HG02884 (cell line): Measurements from ENCODE around the gene PICALM.
A peak's percentile ranks its signal among the peaks of the same experiment; 100 is the strongest.
"Not testable (repeated sequence)": the region's sequence is repeated elsewhere in the genome, so short reads cannot be mapped to it uniquely, and the experiment has no call there.

Source experiments
- ATAC-seq: cut with Tn5 transposase; IDR thresholded peaks from one replicate; pipeline ENCODE4 v1.9.1; 2021; ENCODE audit warnings: mild to moderate bottlenecking, moderate library complexity; ENCODE audit not compliant: unreplicated experiment

PICALM gene

DNA sequence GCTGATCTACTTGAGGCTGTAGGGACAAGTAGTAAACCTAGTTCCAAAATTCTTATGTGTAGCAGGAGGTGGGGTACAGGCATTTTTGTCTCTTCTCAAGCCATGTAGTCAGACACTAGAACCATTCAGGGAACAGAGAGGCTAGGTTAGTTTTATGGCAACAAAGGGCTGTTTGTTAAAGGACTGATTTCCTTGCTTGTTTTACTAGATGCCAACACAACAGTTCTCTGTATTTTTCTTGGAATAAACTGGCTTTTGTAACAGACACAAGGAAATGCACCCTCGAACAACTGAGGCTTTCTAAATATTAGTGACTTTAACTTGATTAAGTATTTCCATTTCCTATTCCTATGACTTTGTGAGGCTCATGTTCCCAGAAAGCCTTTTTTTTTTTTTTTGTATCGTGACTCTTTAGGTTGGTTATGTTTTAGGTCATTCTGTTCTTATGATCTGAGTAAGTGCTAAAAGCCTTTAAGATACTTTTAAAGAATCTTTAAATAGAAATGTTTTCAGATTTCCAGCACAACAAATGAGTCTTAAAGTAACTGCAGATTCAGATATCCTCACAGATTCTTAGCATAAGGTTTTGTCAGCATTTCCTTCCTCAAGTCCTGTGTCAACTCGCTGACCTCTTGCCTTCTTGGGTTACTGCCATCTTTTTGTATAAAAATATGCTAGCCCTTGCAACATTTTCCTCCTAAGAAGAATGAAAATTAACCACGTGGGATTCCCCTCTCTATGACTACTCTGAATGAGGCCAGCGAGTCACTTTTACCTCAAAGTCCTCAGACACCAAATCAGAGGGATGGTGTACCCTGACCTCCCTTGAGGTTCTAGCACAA is 121.2 kb downstream of the PICALM start:
- peak; percentile 41 for ATAC-seq

DNA sequence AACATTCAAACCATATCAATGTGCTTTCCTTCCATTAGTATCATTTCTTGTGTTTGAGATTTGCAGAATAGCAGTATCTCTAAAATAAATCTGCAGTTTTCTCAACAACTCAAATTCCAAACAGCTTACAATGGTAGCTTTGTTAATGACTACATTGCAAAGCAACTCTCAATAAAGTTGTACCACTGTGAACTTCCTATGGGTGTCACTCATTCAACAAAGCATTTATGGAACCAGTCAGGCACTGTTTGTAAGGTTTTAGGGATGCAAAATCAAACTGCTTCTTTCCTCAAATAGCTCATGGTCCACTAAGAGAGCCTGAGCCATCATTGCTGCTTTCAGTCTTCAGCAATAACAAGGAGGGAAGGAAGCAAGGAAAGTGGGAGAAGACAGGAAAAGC is 122.7 kb downstream of the PICALM start:
- ATAC-seq, result no peak

DNA sequence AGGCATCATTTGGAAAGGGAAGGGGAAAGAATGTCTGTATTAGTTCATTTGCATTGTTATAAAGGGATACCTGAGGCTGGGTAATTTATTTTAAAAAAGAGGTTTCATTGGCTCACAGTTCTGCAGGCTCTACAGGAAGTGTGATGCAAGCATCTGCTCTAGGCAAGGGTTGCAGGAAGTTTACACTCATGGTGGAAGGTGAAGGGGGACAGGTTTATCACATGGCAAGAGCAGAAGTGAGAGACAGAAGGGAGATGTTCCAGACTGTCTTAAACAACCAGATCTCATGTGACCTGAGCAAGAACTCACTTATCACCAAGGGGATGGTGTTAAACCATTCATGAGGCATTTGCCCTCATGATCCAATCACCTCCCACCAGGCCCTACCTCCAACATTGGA is 123.1 kb downstream of the PICALM start:
- no peak for ATAC-seq

GRCh38 chr11:85945296-85945695 is 123.6 kb downstream of the PICALM start:
- ATAC-seq, result no peak

GRCh38 chr11:85941380-85941973 is 127.4 kb downstream of the PICALM start:
- ATAC-seq, result no peak

DNA sequence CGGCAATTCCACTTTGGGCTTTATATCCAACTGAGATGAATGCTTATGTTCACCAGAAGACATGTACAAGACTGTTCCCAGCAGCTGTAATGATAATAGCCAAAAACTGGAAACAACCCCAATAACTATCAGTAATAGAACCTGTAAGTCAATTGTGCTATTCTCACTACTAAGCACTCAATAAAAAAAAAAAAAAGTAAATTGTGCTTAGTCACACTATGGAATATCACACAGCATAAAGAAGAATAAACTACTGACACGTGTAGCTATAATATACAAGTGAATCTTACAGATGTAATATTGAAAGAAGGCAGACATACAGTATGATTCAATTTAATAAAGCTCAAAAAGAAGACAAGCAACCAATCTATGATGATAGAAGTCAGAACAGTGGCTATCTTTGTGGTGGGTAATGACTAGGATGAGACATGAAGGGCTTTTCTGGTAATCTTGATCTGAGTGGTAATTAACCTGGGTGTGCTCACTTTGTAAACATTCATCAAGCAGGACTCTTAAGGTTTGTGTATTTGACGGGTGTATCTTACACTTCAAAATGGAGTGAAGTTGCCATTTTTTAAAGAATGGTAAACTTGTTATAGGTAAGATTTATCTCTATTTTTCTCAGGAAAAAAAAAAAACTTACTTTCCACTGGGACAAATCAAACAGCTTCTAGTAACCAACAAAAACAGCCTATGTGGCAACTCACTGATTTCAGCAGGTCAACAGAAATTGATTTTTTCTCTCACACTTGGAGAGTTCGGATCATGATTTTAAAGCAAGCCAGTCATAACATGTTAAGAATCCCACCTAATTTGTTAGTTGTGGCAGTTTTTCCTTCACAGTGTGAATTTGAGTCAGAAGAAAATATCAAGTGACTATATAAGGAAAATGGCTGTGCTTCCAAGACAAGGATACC is 129.5 kb downstream of the PICALM start:
- no peak for ATAC-seq

DNA sequence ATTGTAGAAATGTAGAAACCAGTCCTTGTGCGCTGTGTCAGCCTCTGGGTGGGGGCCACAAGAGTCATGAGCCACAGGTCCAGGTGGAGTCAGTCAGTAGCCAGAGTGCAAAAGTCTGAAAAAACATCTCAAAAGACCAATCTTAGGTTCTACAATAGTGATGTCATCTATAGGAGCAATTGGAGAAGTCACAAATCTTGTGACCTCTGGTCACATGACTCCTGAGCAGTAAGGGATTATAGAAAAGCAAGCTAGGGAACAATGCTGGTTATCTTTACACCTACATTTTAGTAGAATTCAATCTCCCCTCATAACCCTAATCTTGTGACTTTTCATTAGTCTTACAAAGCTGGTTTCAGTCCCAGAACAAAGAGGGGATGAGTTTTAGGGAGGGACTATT is 131.0 kb downstream of the PICALM start:
- ATAC-seq, result no peak

DNA sequence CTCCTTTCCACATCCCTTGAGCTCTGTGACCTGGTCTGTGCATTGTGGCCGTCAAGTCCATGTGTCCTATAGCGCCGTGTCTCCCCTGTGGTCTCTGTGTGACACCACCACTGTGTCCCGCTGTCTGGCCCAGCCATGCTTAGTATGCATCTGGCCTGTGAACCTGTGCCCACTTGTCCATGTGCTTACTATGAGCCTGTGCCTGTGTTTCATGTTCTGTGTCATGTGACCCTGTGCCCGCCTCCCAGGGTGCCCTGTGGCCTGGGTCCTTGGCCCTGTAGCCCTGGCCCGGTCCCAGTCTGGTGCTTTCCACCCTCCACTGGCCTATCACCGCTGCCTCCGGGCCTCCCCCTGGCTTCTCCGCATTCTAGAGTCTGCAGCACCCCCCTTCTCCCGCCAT is 133.1 kb downstream of the PICALM start:
- no peak for ATAC-seq

DNA sequence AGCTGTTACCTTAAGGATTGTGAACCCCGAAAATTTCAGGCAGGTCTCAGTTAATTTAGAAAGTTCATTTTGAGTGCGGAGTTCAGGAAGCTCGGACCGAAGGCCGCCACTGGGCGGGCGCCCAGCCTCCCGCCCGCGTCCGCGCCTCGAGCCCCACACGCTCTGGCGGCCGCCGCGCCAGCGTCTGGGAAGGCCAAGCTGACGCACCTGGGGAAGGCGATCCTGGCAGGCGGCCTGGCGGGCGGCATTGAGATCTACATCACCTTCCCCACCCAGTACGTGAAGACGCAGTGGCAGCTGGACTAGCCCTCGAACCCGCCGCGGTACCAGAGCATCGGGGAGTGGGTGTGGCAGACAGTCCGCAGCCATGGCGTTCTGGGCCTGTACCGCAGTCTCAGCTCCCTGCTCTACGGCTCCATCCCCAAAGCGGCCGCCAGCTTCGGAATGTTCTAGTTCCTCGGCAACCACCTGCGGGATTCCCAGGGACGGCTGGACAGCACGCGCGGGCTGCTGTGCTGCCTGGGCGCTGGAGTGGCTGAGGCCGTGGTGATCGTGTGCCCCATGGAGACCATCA is 134.2 kb downstream of the PICALM start:
- ATAC-seq, result no peak

- no peak for ATAC-seq
These were observed 138.0 kb downstream of the PICALM start for GRCh38 chr11:85930879-85931366.

GRCh38 chr11:85926653-85927214 is 142.2 kb downstream of the PICALM start:
- not testable (repeated sequence) for ATAC-seq

DNA sequence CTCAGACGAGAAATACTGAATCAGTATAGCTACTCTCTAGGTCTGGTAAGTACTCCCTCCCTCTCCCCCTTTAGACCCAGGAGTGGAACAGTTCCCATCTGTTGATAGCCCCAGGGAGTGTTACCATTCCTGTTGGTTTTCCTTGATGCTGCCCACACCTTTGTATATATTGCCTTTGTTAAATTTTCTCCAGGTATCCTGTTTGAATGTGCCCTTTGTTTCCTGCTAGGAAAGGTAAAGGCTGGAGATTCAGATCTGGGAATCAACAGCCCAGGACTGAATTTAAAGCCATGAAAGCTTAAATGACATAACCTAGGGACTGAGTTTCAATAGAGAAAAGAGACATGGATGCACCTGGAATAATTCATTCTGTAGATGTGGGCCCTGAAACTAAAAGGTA is 145.4 kb downstream of the PICALM start:
- no peak for ATAC-seq

DNA sequence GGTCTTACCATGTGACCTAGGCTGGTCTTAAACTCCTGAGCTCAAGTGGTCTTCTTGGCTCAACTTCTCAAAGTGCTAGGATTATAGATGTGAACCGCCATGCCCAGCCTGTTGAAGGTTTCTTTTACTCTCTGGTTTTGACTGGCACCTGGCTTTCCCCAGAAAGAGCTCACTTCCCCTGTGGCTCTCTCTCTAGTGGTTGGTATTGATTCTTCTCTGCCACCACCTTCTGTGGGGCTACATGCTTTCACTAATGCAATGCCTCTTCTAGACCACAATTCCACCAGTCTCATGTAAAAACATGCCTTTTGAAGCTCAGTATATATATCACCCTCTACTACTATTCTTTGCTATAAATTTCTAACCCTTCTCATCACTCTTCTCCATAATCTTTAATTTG is 146.5 kb downstream of the PICALM start:
- no peak for ATAC-seq

GRCh38 chr11:85918910-85919794 is 149.7 kb downstream of the PICALM start:
- ATAC-seq, result no peak

GRCh38 chr11:85914425-85914824 is 154.5 kb downstream of the PICALM start:
- ATAC-seq, result no peak

DNA sequence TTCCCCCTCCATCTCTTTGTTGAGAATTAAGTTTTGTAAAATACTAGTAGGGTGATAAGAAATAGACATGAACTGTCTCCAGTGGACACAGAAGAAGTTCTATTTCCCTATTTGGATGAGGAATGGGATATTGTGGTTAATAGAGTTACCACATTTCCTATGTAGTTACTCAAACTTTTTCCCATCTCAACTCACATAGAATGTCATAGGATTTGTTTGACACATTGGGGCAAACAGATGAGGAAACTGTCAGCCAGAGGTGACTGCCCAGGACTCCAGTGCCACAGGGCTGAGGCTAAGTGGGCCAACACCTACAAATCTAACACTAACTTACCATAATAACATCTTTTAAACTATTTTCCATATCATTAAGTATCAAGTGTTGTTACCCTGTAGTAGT is 155.4 kb downstream of the PICALM start:
- no peak for ATAC-seq

- ATAC-seq, result no peak
These were observed 156.5 kb downstream of the PICALM start for GRCh38 chr11:85912414-85912813.
